HepG2 (cell line): ENCODE measurements around the gene ERICH6. TPM values are rescaled to one million over a fixed set of nuclear protein-coding genes. Genes with fewer than 3 reads are reported as not detected.

Source experiments
- ASH2L ChIP-seq: fragments of 300-600, 200-600 bp; sonication (generic); IDR thresholded peaks from 2 replicates; pipeline ENCODE4 v1.7.0; 2017; ENCODE audit warnings: low read depth, mild to moderate bottlenecking, moderate library complexity, mixed read lengths, low read length; ENCODE audit not compliant: insufficient read length
- BRF2 ChIP-seq: sonication (generic); formaldehyde crosslinking; IDR thresholded peaks from 2 replicates; pipeline ENCODE4 v1.8.1; 2022; ENCODE audit warnings: mild to moderate bottlenecking, missing genetic modification reagents
- CREM ChIP-seq, 2 experiments: sonication (generic) in 1 of 2; formaldehyde crosslinking in 1 of 2; IDR thresholded peaks; 2 replicates each; pipeline versions ENCODE4 v1.4.0 to v1.6.1; 2016 to 2020; ENCODE audit warnings: antibody characterized with exemption in 1 of 2, mild to moderate bottlenecking in 1 of 2, missing genetic modification reagents in 1 of 2
- HDAC1 ChIP-seq: sonication (generic); formaldehyde crosslinking; IDR thresholded peaks from 2 replicates; pipeline ENCODE4 v1.5.1; 2020; ENCODE audit warnings: mild to moderate bottlenecking, missing genetic modification reagents
- HNF4A ChIP-seq: sonication (generic); formaldehyde crosslinking; IDR thresholded peaks from 2 replicates; pipeline ENCODE4 v1.4.0; 2020; ENCODE audit warnings: missing genetic modification reagents
- ISL2 ChIP-seq: sonication (generic); formaldehyde crosslinking; IDR thresholded peaks from 2 replicates; pipeline ENCODE4 v1.5.0; 2020; ENCODE audit warnings: missing genetic modification reagents
- MYNN ChIP-seq: sonication (generic); formaldehyde crosslinking; IDR thresholded peaks from 2 replicates; pipeline ENCODE4 v1.4.0; 2020; ENCODE audit warnings: mild to moderate bottlenecking, low read depth, missing genetic modification reagents
- RBFOX2 ChIP-seq: fragments of 200-400 bp; formaldehyde crosslinking; IDR thresholded peaks from 2 replicates; pipeline ENCODE4 v1.6.1; 2017; ENCODE audit warnings: low read depth, mild to moderate bottlenecking, low read length
- SP140L ChIP-seq: sonication (generic); formaldehyde crosslinking; IDR thresholded peaks from 2 replicates; pipeline ENCODE4 v1.4.0; 2020; ENCODE audit warnings: missing genetic modification reagents, borderline replicate concordance
- TBX2 ChIP-seq: sonication (generic); formaldehyde crosslinking; IDR thresholded peaks from 2 replicates; pipeline ENCODE4 v1.5.0; 2020; ENCODE audit warnings: missing genetic modification reagents, mild to moderate bottlenecking, borderline replicate concordance
- TP53 ChIP-seq: sonication (generic); formaldehyde crosslinking; conservative IDR thresholded peaks from 2 replicates; pipeline ENCODE4 v1.4.0; 2020; ENCODE audit warnings: missing genetic modification reagents
- ZKSCAN1 ChIP-seq: fragments of 150-350 bp; IDR thresholded peaks from 2 replicates; pipeline ENCODE4 v1.6.1; 2014; ENCODE audit warnings: low read length
- ZNF7 ChIP-seq: IDR thresholded peaks from 2 replicates; pipeline ENCODE4 v1.6.1; 2016; ENCODE audit warnings: missing biosample characterization, missing genetic modification reagents
- polyA plus RNA-seq, 8 experiments: library from polyadenylated mRNA; depleted of rRNA in 3 of 8; stranded (reverse) in 7 of 8; unstranded in 1 of 8; fragments of >200 nt; fragmentation: Illumina TruSeq in 4 of 8; extraction: Trizol in 4 of 8; gene quantifications; 2 replicates each; pipeline versions ENCODE4 v1.2.1 to v1.2.3, GENCODE V29; 2011 to 2016; ENCODE audit warnings: low read depth in 4 of 8, missing spikeins in 1 of 8, mixed read lengths in 1 of 8; ENCODE audit not compliant: insufficient read depth in 1 of 8
- total RNA-seq, 5 experiments: library from RNA; depleted of rRNA; stranded (reverse); fragments of >200 nt; fragmentation: Illumina TruSeq; extraction: Trizol; gene quantifications; 2 replicates each; pipeline ENCODE4 v1.2.3, GENCODE V29; 2016; ENCODE audit warnings: low read depth in 1 of 5
- TF ChIP-seq, protein P1 (sequence below): IDR thresholded peaks from 2 replicates; pipeline ENCODE4 v1.6.1; 2018; ENCODE audit warnings: missing genetic modification reagents, mild to moderate bottlenecking, missing compliant biosample characterization
- TF ChIP-seq, protein P2 (sequence below): sonication (generic); formaldehyde crosslinking; IDR thresholded peaks from 2 replicates; pipeline ENCODE4 v1.5.1; 2020; ENCODE audit warnings: missing genetic modification reagents, mild to moderate bottlenecking, borderline replicate concordance

ERICH6 gene
- total and polyA plus RNA-seq, 2 of the 13 experiments (the other 11 are each of a cell fraction or from before 2014, with no cell fraction given): 0.03 TPM; not detected in 1

DNA sequence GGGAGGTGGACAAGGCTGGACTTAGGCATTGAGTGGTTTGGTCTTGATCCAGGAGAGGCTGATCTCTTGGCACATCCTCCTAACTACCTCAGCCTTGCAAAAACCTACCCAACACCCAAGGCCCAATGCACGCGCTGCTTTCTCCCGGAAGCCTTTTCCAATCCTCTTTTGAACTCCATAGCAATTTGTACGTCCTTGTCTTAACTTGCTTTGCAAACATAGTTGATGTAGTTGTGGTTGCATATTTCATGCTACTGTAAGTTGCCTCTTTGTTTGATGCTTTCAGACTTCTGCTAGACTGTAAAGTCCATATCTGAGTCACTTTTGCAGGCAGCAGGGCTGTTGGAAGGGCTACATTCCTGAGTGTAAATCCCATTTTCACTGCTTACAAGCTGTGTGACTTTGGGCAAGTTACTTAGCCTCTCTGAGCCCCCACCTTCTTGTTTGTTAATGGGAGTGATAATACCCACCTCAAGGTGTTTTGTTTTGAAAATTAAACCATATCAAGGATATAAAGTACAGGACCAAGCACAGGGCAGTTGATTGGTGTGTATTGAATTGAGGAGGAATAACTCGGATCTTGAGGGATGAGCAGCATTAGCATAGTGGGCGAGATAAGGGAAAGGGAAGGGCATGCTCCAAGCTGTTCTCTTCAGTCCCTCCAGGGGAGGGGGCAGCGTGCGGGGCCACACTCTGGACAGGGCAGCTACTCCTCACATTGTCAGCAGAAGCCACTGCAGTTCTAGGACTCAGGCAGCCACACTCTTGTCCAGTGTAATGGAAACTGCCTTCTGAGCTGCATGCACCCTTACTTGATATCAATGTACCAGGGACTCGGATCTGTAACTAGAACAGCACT, 30.4 kb upstream of the ERICH6 start (continued):
- TF ChIP-seq, protein P1, sequence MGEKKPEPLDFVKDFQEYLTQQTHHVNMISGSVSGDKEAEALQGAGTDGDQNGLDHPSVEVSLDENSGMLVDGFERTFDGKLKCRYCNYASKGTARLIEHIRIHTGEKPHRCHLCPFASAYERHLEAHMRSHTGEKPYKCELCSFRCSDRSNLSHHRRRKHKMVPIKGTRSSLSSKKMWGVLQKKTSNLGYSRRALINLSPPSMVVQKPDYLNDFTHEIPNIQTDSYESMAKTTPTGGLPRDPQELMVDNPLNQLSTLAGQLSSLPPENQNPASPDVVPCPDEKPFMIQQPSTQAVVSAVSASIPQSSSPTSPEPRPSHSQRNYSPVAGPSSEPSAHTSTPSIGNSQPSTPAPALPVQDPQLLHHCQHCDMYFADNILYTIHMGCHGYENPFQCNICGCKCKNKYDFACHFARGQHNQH: peak; percentile 33; the same call in 1 of the 2 replicates
- TF ChIP-seq ZKSCAN1: no peak
- TF ChIP-seq RBFOX2: 0 out of 2 replicates have a peak, but pooled peaks have one; percentile 17
- TF ChIP-seq HDAC1 (CRISPR knock-in tag): peak; percentile 78
- TF ChIP-seq, protein P2, sequence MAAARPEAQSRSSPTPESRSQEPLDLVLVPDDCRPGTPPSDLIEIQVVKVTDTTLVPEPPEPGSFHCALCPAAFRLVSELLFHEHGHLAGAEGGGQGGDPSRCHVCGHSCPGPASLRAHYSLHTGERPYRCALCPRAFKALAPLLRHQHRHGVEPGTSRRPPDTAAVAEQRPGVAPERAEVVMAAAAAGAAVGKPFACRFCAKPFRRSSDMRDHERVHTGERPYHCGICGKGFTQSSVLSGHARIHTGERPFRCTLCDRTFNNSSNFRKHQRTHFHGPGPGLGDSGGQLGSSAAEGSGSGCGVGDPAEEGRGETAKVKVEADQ (CRISPR knock-in tag): peak; percentile 45; the same call in 1 of the 2 replicates
- TF ChIP-seq SP140L: 0 out of 2 replicates have a peak, but pooled peaks have one; percentile 42
- 0 out of 2 replicates have a peak, but pooled peaks have one; percentile 46 for TF ChIP-seq TBX2 (CRISPR knock-in tag)
- no peak for TF ChIP-seq BRF2 (CRISPR knock-in tag)
- TF ChIP-seq ASH2L: peak; percentile 61
- TF ChIP-seq CREM (IDR thresholded peaks at IDR 0.05): peak; percentile 77
- TF ChIP-seq CREM (CRISPR knock-in tag; IDR thresholded peaks at IDR 0.05): no peak
- peak; percentile 52; the same call in 1 of the 2 replicates for TF ChIP-seq ISL2 (CRISPR knock-in tag)
- TF ChIP-seq HNF4A (CRISPR knock-in tag): peak; percentile 26; the same call in 1 of the 2 replicates
- no peak for TF ChIP-seq ZNF7
- no peak for TF ChIP-seq MYNN (CRISPR knock-in tag)
- TF ChIP-seq TP53 (CRISPR knock-in tag): no peak
